Measurements from ENCODE around the gene NVL.
"Not testable (repeated sequence)": the region's sequence is repeated elsewhere in the genome, so short reads cannot be mapped to it uniquely, and the experiment has no call there.

DNA sequence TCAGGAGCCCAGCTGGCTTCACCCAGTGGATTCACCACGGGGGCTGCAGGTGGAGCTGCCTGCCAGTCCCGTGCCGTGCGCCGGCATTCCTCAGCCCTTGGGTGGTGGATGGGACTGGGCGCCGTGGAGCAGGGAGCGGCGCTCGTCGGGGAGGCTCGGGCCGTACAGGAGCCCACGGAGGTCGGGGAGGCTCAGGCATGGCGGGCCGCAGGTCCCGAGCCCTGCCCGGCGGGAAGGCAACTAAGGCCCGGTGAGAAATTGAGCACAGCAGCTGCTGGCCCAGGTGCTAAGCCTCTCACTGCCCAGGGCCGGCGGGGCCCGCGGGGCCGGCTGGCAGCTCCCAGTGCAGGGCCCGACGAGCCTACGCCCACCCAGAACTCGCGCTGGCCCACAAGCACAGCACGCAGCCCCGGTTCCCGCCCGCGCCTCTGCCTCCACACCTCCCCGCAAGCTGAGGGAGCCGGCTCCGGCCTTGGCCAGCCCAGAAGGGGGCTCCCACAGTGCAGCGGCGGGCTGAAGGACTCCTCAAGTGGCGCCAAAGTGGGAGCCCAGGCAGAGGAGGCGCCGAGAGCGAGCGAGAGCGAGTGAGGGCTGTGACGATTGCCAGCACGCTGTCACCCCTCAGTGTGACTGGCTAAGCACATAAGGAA, 22.6 kb upstream of the NVL start:
- TF ChIP-seq RCOR1 (conservative IDR thresholded peaks at IDR 0.05; ENCODE audit: low read depth, low read length); CTCF (IDR thresholded peaks at IDR 0.05 in 2 of 3, conservative IDR thresholded peaks at IDR 0.05 in 1 of 3; ENCODE audit: control insufficient read depth in 2 of 3, extremely low read depth in 1 of 3, insufficient read depth in 1 of 3, low read depth in 3 of 3, low read length in 3 of 3); GABPA (IDR thresholded peaks at IDR 0.05; ENCODE audit: low read depth); POLR2A (IDR thresholded peaks at IDR 0.05; ENCODE audit: low read depth, low read length); TCF12 (IDR thresholded peaks at IDR 0.05; ENCODE audit: low read depth, low read length); ZNF274 (IDR thresholded peaks at IDR 0.05; ENCODE audit: insufficient read depth, insufficient read length); YY1 (IDR thresholded peaks at IDR 0.05; ENCODE audit: low read depth, low read length); SKIL (IDR thresholded peaks at IDR 0.05; ENCODE audit: low read depth, poor library complexity, severe bottlenecking); MYC (IDR thresholded peaks at IDR 0.05; ENCODE audit: insufficient read depth, insufficient read length, insufficient replicate concordance, low read length, severe bottlenecking); EZH2 (IDR thresholded peaks at IDR 0.05; ENCODE audit: borderline replicate concordance, control insufficient read depth, low read depth, low read length); TCF7 (IDR thresholded peaks at IDR 0.05; ENCODE audit: borderline replicate concordance): not testable (repeated sequence)
